Measurements from ENCODE around the gene CLIP1.
"Not testable (repeated sequence)": the region's sequence is repeated elsewhere in the genome, so short reads cannot be mapped to it uniquely, and the experiment has no call there.

Gene CLIP1

DNA sequence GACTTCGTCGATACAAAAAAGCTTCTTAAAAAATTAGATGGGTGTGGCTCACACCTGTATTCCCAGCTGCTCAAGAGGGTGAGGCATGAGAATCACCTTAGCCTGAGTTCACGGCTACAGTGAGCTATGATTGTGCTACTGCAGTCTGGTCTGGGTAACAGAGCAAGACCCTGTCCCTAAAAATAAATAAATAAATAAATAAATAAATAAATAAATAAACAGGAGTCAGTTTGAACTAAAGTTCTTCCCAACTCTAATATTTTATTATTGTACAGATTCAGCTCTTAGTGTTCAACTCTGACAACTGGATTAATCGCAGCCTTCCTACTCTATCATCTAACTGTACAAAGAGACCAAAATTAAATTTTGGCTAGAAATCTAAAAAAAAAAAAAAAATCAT is 12.7 kb upstream of the CLIP1 start:
- DNase-seq (ENCODE audit: low read depth) = no peak

DNA sequence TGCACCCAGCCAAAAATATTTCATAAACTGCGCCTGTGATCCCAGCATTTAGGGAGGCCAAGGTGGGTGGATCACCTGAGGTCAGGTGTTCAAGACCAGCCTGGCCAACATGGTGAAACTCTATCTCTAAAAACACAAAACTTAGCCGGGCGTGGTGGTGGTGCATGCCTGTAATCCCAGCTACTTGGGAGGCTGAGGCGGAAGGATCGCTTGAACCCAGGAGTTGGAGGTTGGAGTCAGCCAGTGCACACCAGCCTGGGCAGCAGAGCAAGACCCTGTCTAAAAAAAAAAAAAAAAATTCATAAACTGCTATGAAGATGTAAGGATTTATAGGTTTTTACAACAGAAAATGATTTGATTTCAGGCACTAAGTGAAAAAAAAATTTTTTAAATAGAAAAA is 6.6 kb upstream of the CLIP1 start:
- not testable (repeated sequence) for DNase-seq (ENCODE audit: low read depth)

DNA sequence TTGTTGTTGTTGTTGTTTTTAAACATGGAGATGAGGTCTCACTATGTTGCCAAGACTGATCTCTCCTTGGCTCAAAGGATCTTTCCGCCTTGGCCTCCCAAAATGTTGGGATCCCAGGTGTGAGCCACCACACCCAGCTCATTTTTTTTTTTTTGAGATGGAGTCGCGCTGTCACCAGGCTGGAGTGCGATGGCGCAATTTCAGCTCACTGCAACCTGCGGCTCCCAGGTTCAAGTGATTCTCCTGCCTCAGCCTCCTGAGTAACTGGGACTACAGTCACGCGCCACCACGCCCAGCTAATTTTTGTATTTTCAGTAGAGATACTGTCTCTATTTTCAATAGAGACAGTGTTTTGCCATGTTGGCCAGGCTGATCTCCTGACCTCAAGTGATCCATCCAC is 4.9 kb upstream of the CLIP1 start:
- no peak for DNase-seq (ENCODE audit: low read depth)

DNA sequence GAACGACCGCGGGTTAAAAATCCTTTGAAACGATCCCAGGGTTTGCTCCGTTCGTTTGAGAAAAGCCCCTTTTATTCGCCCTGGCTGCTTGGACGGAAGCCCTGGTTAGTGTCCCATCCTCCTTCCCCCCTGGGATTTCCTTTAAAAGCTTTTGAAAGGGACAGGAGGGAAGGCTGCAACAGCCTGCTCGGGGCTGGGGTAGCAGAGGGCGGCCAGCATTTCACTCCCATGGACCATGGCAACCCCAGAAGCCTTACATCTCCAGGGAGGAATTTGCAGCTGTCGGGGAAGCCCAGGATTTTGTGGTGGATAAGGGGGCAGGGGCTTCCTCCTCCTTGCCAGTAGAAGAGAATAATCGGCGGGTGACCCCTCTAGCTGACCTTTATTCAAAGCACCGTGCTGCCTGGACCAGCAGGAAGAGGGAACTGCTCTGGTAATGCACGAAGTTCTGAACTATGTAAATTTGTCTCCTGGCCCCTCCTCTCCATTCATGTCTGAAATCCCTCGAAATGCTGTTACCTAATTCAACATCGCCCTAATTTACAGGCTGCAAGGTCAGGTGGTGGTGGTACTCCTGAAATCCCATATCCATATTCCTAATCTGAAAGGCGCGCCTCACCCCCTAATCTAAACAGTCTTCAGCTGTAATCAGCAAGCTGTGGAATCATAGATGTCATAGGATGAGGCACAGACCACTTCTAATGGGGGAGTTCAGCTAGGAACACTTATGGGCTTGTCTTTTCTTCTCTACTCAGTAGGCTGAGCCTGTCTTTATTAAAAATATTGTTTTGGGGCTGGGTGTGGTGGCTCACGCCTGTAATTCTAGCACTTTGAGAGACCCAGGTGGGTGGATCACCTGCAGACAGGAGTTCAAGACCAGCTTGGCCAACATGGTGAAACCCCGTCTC is 1.0 kb upstream of the CLIP1 start:
- DNase-seq (ENCODE audit: low read depth) = no peak

DNA sequence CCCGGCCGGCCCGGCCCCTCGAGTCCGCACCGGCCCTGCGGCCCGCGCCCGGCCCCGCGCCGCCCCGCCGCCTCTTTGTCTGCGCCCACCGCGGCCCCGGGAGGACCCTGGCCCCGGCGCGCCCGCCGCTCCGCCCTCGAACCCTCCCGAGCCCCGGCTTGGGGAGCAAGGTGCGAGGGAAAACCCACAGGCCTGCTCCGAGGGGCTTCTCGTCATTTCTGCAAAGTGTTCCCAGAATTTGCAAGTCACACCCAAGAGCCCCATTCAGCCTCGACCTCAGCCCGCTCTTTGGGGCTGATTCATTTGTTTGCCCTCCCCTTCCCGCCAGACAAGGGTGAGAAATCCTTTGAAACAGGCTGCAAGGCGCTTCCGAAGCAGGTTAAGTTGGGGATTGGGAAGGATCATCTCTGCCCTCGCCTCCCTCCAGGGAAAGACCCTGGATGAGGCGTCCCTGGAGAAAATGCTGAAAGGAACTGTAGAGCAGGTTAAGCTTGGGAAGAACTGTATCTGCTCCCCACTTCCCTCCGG is 325 bp upstream of the CLIP1 start:
- DNase-seq (ENCODE audit: low read depth) = peak; percentile 30

DNA sequence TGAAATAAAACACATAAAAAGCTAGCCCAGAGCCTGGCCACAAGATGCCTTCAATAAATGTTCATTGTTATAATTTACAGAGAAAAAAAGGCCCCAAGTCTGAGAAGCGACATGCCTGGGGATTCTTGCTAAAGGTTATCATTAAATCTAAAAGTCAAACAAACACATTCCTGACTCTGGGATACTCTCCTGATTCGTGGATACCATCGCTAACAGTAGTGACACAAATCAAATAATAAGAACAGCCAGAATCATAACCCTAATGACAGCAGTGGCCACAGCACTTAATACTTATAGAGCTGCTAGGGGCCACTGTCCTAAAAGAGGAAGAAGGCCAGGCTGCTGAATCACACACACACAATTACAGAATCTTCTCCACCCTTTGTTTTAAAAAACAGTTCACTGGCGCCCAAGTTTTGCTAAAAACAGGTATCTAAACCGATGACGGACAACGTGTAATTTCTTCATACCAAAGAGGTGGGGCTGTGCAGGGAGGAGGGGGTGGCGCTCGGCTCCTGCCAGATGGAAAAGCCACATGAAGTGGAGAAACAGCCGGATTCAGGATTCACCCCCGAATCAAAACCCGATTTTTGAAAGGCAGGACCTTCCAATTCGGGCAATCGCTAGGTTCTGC is 1.2 kb downstream of the CLIP1 start:
- DNase-seq (ENCODE audit: low read depth) = no peak

DNA sequence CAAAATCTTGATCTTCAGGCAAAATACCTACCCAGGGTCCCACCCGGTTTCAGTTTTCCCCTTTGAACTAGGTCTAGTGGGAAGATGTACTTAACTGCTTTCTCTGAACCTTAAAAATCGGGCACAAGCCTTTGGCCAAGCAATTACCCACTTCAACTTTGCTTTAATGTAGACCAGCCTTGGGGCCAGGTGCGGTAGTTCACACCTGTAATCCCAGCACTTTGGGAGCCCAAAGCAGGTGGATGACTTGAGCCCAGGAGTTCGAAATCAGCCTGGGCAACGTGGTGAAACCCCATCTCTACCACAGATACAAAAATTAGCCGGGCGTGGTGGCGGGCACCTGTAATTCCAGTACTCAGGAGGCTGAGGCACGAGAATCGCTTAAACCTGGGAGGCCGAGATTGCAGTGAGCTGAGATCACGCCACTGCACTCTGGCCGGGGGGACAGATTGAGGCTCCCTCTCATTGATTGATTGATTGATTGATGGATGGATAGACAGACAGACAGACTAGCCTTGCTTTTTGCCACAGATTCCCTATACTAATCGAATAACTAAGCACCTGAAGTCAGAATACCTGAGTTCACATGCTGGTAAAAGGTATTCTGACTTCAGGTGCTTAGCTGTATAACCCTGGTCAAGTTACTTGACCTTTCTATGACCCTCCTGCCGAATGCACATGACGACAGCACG is 1.9 kb downstream of the CLIP1 start:
- no peak for DNase-seq (ENCODE audit: low read depth)

DNA sequence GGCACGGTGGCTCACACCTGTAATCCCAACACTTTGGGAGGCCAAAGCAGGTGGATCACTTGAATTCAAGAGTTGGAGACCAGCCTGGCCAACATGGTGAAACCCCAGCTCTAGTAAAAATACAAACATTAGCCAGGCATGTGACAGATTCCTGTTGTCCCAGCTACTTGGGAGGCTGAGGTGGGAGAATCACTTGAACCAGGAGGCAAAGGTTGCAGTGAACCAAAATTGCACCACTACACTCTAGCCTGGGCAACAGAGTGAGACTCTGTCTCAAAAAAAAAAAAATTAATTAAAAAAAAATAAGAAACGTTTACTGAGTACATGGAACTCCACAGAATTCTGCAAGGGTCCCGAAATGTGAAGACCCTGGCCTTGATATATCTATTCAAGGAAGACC is 3.4 kb downstream of the CLIP1 start:
- DNase-seq (ENCODE audit: low read depth) = not testable (repeated sequence)

DNA sequence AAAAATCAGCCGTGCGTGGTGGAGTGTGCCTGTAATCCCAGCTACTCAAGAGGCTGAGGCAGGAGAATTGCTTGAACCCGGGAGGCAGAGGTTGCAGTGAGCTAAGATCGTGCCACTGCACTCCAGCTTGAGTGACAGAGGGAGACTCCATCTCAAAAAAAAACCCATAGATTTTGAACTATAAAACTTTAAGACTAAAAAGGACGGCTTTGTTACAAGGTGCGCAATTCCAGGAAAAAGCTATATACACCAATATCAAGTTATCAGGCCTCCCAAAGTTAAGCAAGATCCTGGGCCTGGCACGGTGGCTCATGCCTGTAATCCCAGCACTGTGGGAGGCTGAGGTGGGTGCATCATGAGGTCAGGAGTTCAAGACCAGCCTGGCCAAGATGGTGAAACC is 6.8 kb downstream of the CLIP1 start:
- DNase-seq (ENCODE audit: low read depth) = not testable (repeated sequence)

DNA sequence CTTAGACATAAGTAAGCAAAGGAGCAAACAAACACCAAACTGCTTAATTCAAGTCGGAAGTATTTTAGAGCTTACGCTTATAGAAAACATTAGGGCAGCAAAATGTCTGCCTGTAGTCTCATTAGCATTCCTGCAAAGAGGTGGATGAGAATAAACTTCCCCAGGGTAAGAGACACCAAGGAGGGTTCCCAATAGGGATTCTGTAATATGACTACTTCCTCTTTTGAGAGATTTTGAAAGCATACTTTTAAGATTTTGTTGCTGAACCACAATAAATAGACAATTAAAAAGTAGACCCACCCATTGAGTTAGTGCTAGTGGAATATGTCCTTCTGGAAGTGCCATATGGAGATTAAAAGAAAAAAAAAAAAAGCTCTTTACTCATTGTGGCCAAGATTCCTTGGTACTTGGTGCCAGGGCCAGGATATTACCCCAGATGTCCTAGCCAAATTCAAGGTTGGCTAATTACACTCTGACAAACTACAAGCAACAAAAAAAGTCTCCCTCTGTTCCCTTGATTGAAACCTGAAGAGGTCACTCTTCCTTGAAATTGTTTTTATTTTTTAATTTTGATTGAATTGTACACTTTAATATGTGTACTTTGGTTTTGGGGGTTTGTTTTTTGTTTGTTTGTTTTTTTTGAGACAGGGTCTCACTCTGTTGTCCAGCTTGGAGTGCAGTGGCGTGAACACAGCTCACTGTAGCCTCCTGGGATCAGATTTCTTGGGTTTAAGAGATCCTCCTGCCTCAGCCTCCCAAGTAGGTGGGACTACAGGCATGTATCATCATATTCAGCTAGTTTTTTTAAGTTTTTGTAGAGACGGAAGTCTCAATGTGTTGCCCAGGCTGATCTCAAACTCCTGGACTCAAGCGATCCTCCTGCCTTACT is 8.7 kb downstream of the CLIP1 start:
- DNase-seq (ENCODE audit: low read depth) = no peak

DNA sequence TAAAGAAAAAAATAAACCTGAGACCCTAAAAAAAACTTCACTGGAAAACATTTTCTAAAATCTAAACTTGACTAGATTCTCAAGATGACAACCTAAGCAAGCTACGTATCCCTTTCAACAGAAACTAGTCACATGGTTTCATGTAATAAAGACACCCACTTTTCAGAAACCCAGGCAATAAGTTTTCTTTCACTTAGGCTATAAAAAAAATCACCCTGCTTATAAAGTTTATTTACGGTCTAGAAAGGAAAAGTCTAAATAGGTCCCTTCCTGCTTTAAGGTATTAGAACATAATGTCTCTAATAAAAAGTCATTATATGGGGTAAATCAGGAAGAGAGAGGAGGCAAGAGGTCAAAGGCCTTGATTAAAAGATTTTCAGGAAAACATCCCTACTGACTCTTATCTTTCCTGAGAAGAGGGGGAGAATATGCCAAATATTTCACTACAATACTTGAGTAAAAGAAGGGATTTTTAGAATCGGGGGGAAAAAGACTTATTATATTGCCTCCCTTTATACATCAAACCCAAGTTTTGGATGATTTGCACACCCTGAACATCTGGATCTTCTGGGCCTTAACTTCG is 9.5 kb downstream of the CLIP1 start:
- DNase-seq (ENCODE audit: low read depth) = no peak

DNA sequence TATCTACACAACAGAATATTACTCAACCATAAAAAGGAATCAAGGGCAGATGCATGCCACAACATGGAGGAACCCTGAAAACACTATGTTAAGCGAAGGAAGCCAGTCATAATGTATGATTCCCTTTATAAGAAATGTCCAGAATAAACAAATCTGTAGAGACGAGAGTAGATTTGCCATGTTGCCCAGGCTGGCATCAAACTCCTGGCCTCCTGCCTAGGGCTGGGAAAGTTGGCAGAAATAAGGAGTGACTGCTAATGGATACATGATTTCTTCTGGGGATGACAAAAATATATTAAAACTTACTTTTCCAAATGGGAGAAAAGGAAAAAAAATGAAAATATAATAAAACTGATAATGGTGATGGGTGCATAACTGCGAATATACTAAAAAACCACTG is 10.9 kb downstream of the CLIP1 start:
- no peak for DNase-seq (ENCODE audit: low read depth)

DNA sequence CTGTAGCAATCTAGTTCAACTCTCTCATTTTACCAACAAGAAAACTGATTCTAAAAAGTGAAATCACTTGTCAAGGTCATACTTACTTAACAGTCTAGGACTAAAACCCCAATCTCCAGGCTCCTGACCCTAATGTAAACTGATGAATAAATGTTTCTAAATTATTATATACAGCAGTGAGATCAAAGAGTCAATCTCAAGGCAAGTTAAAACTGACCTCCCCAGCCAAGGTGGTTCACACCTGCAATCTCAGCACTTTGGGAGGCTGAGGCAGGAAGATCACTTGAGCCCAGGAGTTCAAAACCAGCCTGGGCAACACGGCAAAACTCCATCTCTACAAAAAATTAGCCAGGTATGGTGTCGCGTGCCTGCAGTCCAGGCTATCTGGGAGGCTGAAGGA is 15.3 kb downstream of the CLIP1 start:
- no peak for DNase-seq (ENCODE audit: low read depth)

DNA sequence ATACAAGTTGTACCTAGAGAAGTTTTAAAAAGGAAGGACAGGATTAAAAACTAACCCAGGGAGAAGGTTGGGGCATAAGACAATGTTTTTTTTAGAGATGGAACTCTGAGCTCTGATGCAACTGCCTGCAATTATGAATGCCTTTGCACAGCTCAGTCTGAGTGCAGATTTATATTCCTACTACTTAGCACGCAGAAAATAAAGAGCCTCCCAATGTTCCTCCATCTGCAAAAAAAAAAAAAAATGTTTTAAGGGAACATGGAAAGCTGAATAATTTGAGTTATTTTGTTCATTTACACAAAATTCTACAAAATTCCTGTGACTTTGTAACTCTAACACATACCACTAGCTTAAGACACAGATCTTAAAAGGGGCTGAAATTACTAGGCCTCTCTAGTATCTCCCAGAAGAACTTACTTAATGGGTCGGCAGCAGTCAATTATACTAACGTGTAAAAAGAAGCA is 15.7 kb downstream of the CLIP1 start:
- DNase-seq (ENCODE audit: low read depth) = no peak

DNA sequence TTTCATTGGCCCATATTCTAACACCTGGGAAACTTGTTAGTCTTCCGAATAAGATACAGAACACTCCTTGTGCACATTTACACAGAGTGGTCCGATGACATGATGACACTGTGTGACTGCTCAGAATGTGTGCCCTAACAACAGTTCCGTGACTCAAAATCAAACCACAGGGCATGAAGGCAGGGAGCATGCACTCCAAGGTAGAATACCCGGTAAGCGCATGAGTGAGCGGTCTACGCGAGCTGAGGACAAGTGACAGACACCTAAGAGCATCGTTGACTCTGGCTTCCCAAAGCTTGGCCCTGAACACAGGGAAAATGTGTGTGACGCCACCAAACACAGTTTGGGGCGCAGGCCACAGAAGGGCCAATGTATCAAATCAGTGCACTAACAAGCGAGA is 18.6 kb downstream of the CLIP1 start:
- no peak for DNase-seq (ENCODE audit: low read depth)

DNA sequence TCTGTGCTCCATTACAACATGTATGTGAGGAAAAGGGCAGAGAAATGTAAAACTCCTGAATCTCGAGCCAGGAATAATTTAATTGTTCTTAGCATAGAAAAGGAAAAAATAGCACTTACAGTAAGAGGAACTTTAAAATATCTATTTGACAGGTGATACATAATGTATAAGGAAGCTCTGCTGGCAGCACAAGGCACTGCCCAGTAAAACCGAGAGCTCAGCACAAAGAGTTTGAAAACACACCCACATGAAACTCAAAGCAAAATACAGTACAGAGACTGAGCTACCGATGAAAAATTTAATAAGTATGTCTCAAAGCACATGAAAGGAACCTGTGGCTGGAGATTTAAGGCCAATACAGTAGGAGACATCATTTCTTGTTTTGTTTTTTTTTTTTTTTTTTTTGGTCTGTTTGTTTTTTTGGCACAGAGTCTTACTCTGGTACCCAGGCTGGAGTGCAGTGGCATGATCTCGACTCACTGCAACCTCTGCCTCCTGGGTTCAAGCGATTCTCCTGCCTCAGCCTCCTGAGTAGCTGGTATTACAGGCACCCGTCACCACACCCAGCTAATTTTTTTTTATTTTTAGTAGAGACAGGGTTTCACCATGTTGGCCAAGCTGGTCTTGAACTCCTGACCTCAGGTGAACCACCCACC is 19.2 kb downstream of the CLIP1 start:
- no peak for DNase-seq (ENCODE audit: low read depth)

DNA sequence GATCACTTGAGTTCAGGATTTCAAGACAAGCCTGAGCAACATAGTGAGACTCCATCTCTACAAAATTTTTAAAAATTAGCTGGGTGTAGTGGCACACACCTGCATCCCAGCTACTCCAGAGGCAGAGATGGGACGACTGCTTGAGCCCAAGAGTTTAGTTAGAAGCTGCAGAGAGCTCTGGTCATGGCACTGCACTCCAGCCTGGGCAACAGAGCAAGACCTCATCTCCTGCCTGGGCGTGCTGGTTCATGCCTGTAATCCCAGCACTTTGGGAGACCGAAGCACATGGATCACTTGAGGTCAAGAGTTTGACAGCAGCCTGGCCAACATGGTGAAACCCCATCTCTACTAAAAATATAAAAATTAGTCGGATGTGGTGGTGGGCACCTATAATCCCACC is 20.2 kb downstream of the CLIP1 start:
- DNase-seq (ENCODE audit: low read depth) = no peak

DNA sequence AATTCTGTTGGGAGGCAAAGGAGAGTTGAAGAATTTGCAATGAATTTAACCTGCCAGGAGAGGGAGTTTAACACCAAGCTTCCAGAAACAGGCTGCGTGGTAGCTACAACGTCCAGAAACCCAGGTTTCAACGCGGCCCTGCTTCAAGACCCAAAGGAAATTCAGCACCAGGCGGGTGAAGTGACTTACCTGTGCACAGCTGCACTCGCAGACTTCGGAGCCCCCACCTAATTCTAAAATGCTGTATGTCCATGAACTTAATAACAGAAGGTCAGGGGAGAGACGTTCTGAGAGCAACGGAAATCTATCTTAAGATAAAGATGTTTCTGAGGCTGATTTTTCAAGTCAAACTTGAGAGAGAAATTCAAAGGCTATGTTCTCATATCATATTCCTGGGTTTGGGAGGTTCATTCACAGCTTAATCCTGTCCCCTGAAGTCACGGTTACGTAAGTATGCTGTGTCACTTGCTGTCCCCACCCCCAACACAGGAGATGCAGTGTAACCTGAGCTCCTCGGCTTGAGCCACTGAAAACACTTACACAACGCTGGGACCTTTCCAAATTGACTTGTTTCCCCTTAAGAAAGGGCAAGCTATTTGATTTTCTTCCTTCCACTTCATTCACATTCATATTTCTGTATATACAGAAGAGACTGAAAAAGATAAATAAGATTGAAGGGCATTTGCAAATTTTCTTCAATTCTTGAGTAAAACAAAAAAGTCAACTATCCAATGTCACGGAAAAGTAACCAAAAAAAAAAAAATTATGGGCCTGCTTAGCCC is 22.7 kb downstream of the CLIP1 start:
- DNase-seq (ENCODE audit: low read depth) = no peak

DNA sequence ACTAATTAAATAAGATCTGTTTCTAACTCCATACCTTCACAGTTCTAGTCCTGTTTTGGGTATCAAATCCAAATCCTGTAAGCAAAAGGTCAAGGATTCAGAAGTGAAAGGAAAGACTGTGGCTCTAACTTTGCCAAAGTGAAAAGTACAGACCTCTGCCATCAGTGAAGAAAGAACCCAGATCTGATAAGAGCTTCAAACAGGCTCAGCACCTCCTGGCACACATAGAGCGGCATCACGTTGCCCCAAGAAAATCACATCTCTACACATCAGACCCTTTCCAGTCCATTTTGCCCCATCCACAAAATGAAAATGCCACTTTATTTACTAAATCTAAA is 23.2 kb downstream of the CLIP1 start:
- no peak for DNase-seq (ENCODE audit: low read depth)

DNA sequence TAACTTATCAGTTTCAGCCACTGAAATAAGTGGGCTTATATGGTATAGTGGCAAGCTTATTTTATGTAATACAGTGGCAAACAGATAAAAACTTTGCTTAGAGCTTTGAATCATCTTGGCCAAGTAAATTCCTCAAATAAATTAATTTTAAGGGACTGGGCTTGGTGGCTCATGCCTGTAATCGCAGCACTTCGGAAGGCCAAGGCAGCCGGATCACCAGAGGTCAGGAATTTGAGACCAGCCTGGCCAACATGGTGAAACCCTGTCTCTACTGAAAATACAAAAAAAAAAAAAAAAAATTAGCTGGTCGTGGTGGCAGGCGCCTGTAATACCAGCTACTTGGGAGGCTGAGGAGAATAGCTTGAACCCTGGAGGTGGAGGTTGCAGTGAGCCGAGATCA is 24.5 kb downstream of the CLIP1 start:
- DNase-seq (ENCODE audit: low read depth) = not testable (repeated sequence)

All from stimulated activated CD8-positive, alpha-beta memory T cell treated with anti-CD3 and anti-CD28 coated beads, Interleukin-4, amount 100 ng/mL, for 24 hours (primary cell).